ENCODE data around the gene PABPN1L.

Gene PABPN1L

GRCh38 chr16:88882358-88883030 is 16.0 kb upstream of the PABPN1L start:
- no peak for DNase-seq

DNA sequence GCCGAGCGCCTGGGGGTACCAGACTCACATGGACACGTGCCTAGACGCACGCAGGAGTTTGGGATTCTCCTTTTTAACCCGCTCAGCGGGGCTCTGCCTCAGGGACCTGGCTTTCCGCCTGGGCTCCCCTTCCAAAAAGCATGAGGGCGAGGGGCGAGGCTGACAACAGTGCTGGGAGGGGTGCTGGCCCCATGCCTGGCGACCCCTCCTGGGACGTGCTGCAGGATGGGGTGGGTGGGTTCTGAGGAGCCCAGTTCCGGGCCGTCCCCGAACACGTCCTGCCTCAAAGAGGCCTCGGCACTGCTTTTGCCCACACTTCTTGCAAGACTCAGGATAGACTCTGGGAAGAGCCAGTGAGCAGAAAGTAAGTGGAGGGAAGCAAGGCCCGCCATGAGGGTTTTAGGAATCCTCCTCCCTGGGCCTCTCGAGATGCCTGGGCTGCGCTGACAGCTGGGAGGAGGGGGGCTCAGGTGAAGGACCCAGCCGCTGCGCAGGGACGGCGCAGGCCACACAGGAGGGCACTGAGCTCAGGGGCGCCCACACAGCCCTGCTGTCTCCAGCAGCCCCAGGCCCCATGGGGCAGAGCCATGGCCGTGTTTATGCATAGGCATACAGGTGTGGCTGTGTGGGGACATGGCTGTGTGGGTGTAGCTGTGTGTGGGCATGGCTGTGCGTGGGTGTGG is 15.4 kb upstream of the PABPN1L start:
- DNase-seq, result no peak

- DNase-seq, result no peak
These were observed 14.7 kb upstream of the PABPN1L start for GRCh38 chr16:88881007-88881615.

- DNase-seq, result no peak
These were observed 14.0 kb upstream of the PABPN1L start for GRCh38 chr16:88880226-88881006.

DNA sequence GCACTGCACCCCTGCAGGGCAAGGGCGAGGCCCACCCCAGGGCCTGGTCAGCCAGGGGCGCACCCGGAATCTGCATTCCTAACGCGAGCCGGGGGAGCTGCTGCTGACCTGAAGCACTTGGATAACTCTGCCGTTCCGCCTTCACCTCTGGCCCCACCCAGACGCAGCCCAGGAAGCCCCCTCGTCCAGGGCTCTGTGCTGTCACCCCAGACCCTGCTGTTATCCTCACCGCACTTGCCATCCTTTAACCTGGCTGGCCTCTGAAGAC is 13.3 kb upstream of the PABPN1L start:
- DNase-seq, result no peak

DNA sequence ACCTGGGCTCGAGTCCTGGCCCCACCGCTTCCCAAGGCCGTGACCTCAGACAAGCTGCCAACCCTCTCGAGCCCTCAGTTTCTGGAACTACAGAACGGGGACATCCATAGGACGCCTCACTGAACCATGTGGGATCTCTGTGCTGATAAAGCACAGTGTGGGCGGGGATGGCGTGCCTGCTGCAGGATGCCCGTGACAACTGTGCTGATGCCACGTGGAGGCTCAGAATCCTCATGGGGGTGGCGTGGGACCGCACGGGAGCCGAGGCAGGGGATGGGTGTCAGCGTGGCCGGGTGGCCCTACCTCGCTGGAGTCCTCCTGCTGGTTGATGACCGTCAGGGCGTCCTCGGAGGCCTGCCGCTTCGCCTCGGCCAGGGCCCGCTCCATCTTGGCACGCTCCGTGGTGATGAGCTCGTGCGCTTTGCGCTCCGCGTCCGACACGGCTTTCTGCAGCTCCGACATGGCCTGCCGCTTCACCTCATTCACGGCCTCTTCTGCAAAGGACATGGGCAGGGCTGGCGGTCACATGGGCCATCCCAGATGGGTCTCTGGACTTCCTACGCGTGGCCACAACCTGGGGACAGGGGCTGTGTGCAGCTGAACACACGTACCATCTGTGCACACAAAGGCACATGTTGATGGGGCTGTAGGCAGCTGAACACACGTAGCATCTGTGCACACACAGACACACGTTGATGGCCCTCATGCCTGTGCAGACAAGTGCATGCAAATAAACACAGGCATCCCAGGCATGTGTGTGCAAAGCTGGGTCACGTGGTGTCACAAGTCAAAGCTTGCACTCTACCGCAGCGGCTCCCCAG is 12.7 kb upstream of the PABPN1L start:
- no peak for DNase-seq

GRCh38 chr16:88878356-88878755 is 11.9 kb upstream of the PABPN1L start:
- no peak for DNase-seq

GRCh38 chr16:88877564-88878289 is 11.3 kb upstream of the PABPN1L start:
- no peak for DNase-seq

- no peak for DNase-seq
These were observed 10.6 kb upstream of the PABPN1L start for GRCh38 chr16:88876942-88877526.

DNA sequence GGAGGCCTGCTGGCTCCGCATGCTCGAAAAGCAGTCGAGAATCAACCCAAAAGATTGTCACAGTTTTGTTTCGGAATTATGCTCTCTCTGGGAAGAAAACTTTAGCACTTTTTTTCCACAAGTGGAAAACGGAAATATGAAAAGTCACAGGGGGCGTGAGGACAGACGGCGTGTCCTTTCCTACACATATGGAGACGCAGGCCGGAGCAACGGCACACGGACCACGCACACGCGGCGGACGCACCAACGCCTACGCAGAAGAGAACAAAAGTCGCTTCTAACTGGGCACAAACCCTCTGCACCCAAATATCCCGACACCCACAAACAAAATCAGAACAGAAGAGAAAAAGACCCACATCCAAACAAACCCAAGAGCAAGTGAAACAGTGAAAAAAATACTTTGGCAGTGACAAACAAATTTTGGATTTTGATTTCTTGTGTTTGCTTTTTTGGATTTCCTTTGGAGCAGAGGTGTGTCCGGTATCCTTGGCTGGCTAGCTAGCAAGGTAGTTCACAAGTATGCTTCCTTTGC is 9.3 kb upstream of the PABPN1L start:
- DNase-seq, result no peak

DNA sequence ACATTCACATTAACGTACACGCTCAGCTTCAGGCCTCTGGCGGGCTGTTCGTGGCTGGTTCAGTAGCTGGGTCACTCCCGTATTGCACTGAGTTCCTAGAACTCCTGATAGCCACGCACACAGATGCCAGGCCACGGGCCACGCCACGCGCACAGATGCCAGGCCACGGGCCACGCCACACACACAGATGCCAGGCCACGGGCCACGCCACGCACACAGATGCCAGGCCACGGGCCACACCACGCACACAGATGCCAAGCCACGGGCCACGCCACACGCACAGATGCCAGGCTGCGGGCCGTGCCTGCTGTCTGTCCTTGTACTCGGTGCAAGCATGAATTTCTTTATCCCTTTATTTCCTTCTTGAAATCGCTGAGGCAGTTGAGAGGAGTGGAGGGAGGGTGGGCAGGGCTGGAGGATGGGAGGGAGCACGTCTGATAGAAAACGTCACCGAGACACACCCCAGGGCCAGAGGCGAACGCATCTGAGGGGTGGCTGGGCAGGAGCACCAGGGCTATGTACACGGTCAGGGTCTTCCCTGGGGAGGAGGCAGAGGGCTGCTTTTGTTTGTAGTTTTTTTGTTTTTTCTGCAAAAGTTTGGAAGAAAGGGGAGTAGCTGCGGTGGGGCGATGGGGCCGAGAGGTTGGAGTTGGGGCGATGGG is 8.6 kb upstream of the PABPN1L start:
- DNase-seq, result no peak

DNA sequence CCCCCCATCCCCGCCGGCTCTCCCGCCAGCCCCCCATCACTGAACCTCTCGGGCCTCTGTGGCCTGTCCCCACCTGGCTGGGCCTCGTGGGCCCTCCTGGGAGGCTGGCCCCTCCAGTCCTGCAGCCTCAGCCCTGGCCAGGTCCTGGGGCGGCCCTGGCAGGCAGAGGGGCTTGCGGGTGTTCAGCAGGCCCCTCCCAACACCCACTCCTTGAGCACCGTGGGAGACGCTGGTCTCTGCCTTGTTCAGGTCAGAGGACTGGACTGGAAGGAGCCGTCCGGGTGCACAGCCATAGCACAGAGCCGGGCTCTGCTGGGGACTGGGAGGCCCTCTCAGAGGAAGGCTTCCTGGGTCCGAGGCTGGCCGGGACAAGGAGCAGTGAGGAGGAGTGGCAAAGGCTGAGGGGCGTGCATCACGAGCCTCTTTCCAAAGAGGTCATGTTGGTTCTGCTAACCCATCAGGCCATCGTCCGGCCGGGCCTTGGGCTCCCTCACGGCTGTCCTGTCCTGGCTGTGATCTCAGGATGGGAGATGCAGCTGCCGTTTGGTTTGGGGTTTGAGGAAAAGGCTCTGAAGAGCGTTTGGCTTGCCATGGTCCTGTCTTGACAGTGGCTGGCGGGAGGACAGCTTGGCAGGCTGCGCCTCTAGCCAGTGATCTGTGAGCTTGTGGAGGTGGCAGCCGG is 6.3 kb upstream of the PABPN1L start:
- no peak for DNase-seq

- no peak for DNase-seq
These were observed 5.4 kb upstream of the PABPN1L start for GRCh38 chr16:88871730-88872416.

DNA sequence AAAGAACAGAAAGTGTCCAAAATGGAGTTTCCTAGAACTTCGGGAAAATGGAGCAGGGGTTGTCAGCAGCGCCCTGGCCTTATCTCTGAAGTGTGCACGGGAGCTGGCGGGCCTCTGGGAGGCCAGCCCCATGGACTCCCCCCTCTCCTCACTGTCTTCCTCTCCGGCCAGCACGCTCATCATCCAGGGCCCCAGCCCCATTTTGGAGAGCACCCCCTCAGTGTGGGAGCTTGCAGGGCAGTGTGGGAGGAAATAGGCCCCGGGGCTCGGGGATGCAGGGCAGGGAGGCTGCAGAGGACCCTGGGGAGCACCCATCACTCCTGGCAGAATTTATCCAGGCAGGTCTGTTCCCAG is 4.9 kb upstream of the PABPN1L start:
- DNase-seq, result no peak

GRCh38 chr16:88870608-88871348 is 4.3 kb upstream of the PABPN1L start:
- no peak for DNase-seq

GRCh38 chr16:88869673-88869980 is 3.2 kb upstream of the PABPN1L start:
- DNase-seq, result no peak

DNA sequence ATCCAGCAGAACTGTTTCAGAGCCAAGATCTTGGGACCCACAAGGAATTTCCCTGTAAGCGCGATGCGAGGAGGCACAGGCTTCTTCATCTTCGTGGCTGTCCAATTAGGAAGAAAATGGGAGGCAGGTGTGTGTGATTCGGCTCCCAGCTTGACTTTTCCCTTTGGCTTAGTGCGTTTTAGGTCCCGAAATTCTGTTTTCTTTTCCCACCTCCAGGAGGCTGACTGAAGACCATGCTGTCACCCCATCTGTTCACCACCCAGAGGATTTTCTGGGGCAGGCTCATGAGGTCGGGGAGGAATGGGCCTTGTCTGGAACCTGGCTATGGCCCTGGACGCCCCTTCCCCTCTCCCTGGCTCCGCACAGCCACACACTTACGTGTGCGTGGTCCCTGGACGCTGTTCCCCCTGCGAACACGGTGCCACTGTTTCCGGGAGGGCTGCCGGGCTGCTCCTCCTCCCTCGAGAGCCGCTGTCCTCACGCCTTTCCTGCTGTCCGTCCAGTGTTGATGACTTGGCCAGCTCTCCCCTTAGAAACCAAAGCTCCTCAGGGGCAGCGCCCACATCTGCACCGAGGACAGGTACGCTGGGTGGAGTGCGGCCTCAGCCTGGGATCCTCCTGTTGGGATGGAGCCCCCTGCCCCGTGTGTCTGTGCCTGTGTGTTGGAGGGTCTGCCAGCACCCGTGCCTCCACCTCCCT is 2.7 kb upstream of the PABPN1L start:
- no peak for DNase-seq

GRCh38 chr16:88867581-88868246 is 1.3 kb upstream of the PABPN1L start:
- DNase-seq, result no peak

Measured in NCI-H2081 treated with DMSO at 0.1 percent for 48 hours (cell line).